Gastroesophageal sphincter (tissue), 3 donors: ENCODE measurements around the gene OSCAR.

ENCODE experiments used
- CTCF ChIP-seq, 4 experiments: fragments of 200-600 bp in 2 of 4; fragments of 450-650 bp in 2 of 4; sonication (generic) in 1 of 4; IDR thresholded peaks; one replicate each; pipeline ENCODE4 v1.5.1; 2017 to 2019; ENCODE audit warnings: antibody characterized with exemption in 4 of 4, mild to moderate bottlenecking in 2 of 4, moderate library complexity in 2 of 4
- POLR2A ChIP-seq, 2 donors: fragments of 450-650 bp; IDR thresholded peaks; one replicate each; pipeline ENCODE4 v1.6.1; 2017; ENCODE audit warnings: antibody characterized with exemption in 2 of 2, mild to moderate bottlenecking in 2 of 2, moderate library complexity in 1 of 2
- POLR2AphosphoS5 ChIP-seq: sonication (generic); formaldehyde crosslinking; IDR thresholded peaks from one replicate; pipeline ENCODE4 v1.6.1; 2017; ENCODE audit warnings: antibody characterized with exemption

- no peak for TF ChIP-seq POLR2A (IDR thresholded peaks at IDR 0.05)
- no peak for TF ChIP-seq CTCF (IDR thresholded peaks at IDR 0.05)
- no peak for TF ChIP-seq POLR2AphosphoS5
These were observed 23.1 kb upstream of the OSCAR start for GRCh38 chr19:54123682-54124081.
